ENCODE data around the gene NPAS1.
A peak's percentile ranks its signal among the peaks of the same experiment; 100 is the strongest.
"Not testable (repeated sequence)": the region's sequence is repeated elsewhere in the genome, so short reads cannot be mapped to it uniquely, and the experiment has no call there.

The NPAS1 gene

GRCh38 chr19:47044946-47045866 is 25.6 kb downstream of the NPAS1 start:
- no peak for DNase-seq (ENCODE audit: extremely low read depth in 1 of 2, low read depth in 1 of 2)

DNA sequence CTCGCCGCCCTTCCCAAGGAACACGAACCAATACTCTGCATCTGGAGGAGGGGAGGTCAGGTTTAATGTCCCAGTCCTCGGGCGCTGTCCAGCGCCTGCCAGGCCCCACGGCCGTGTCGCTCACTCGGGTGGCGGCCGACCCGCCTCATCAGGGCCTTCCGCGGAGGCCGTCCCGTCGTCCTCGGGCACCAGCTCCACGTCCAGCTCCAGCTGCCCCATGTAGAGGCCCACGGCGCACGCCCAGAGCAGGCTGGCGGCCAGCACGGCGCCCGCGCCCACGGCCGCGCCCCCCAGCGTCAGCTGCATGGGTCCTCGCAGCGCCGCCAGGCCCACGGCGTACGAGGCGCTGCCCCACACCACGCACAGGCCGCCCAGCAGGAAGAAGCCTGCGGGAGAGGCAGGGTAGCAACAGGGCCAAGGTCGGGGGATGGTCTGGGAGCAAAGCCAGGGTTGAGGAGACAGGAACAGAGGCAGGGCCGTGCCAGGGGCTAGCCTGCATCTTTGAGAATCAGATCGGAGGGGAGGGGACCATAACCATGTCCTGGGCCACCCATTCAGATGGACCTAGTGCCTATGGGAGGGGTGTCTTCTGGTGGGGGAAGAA is 26.3 kb downstream of the NPAS1 start:
- no peak for DNase-seq (ENCODE audit: extremely low read depth in 1 of 2, low read depth in 1 of 2)

GRCh38 chr19:47047272-47047762 is 27.7 kb downstream of the NPAS1 start:
- no peak for DNase-seq (ENCODE audit: extremely low read depth in 1 of 2, low read depth in 1 of 2)

DNA sequence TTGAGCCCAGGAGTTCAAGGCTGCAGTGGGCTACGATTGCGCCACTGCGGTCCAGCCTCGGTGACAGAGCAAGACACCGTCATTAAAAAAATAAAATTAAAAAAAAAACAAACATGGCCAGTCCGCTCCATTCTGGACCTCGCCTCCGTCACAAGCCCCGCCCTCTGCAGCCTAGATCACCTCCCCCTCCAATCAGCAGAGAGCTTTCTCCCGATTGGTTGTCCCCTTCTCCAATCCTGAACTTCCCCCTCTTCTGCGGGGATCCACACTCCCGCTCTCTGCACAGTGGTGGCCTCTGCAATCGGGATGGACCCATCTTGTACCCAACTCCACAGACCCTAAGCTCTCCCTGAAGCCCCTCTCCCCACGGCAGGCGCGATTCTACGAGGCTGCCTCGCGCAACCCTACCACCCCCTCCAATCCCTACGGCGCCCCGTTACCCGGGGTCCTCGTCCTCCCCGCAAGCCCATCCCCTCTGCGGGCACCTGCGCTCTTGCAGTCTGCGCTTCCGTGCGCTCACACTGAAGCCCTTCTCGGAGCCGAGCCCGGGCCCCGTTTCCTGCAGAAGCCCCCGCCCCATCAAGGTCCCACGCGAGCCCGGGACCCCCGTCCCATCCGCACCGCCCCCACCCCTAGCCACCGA is 28.2 kb downstream of the NPAS1 start:
- peak in 1 of 2 donors; percentile 26 for DNase-seq (ENCODE audit: extremely low read depth in 1 of 2, low read depth in 1 of 2)

GRCh38 chr19:47049307-47049700 is 29.7 kb downstream of the NPAS1 start:
- DNase-seq (ENCODE audit: extremely low read depth in 1 of 2, low read depth in 1 of 2) = no peak

GRCh38 chr19:47050562-47050961 is 30.9 kb downstream of the NPAS1 start:
- DNase-seq (ENCODE audit: extremely low read depth in 1 of 2, low read depth in 1 of 2) = not testable (repeated sequence)

- DNase-seq (ENCODE audit: extremely low read depth in 1 of 2, low read depth in 1 of 2) = no peak
Measured at GRCh38 chr19:47056411-47056810, 36.8 kb downstream of the NPAS1 start.

- no peak for DNase-seq (ENCODE audit: extremely low read depth in 1 of 2, low read depth in 1 of 2)
Measured at GRCh38 chr19:47057328-47057727, 37.7 kb downstream of the NPAS1 start.

GRCh38 chr19:47058621-47059022 is 39.0 kb downstream of the NPAS1 start:
- DNase-seq (ENCODE audit: extremely low read depth in 1 of 2, low read depth in 1 of 2) = no peak

DNA sequence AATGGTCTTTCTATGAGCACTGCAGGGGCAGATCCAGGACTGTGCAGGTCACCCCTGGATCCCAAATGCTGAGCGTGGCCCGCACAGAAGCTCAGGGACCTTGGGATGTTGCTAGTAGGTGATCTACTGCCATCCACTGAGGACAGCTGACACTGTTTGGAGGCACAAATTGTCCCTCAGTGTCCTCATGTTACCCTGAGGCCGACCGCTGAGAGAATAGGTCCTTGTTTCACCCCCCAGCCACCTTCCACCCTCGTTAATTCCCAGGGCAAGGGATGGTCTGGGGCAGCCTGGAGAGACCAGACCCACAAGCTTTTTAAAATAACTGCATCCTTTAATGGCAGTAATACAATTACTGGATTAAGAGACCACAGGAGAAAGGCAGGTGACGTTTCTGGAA is 44.2 kb downstream of the NPAS1 start:
- DNase-seq (ENCODE audit: extremely low read depth in 1 of 2, low read depth in 1 of 2) = no peak

DNA sequence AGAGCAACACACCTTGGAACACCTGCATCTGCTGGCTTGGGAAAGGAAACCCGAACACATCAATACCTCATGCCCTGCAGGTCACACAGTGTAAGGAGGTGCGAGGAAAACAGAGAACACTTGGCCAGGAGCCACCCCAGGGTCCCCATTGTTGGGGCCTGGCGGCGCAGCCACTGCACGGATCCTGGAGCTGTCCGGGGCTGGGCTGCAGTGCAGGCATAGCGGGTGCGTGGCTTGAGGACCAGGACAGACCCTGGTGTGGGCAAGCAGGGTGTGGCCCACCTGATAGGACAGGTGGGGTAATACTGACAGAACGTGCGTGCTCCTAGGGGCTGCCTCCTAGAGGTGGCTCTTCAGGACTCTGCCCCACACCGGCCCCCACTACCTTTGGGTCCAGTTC is 45.6 kb downstream of the NPAS1 start:
- DNase-seq (ENCODE audit: extremely low read depth in 1 of 2, low read depth in 1 of 2) = no peak

GRCh38 chr19:47066376-47067214 is 47.0 kb downstream of the NPAS1 start:
- DNase-seq (ENCODE audit: extremely low read depth in 1 of 2, low read depth in 1 of 2) = no peak

GRCh38 chr19:47067215-47067847 is 47.7 kb downstream of the NPAS1 start:
- no peak for DNase-seq (ENCODE audit: extremely low read depth in 1 of 2, low read depth in 1 of 2)

- no peak for DNase-seq (ENCODE audit: extremely low read depth in 1 of 2, low read depth in 1 of 2)
Measured at GRCh38 chr19:47068246-47068645, 48.6 kb downstream of the NPAS1 start.

DNA sequence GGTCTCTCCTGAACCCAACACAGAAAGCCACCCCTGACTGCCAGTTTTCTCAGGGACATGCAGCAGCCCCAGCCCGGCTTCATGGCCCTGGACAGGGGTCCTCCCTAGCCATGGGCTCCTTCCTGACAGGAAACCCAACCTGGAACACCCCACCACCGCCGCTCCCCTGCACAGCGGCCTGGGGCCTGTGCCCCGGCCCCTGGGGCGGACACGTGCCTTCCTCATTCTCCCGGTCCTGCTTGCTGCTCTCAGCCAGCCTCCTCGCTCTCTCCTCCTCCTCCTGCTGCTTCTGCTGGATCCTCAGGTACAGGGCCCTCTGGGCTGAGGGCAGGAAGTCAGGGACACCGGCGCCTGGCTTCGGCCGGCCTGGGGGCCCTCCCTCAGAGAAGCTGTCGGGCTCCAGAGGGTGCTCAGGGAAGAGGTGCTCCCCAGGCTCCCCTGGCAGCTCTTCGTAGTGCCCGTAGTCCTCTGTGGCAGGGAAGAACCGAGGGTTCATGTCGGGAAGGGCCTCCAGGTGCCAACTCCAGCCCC is 49.3 kb downstream of the NPAS1 start:
- DNase-seq (ENCODE audit: extremely low read depth in 1 of 2, low read depth in 1 of 2) = no peak

GRCh38 chr19:47069795-47070194 is 50.2 kb downstream of the NPAS1 start:
- DNase-seq (ENCODE audit: extremely low read depth in 1 of 2, low read depth in 1 of 2) = no peak

- DNase-seq (ENCODE audit: extremely low read depth in 1 of 2, low read depth in 1 of 2) = no peak
Measured at GRCh38 chr19:47070756-47071155, 51.1 kb downstream of the NPAS1 start.

- no peak for DNase-seq (ENCODE audit: extremely low read depth in 1 of 2, low read depth in 1 of 2)
Measured at GRCh38 chr19:47071731-47072130, 52.1 kb downstream of the NPAS1 start.

- DNase-seq (ENCODE audit: extremely low read depth in 1 of 2, low read depth in 1 of 2) = no peak
Measured at GRCh38 chr19:47072323-47072722, 52.7 kb downstream of the NPAS1 start.

DNA sequence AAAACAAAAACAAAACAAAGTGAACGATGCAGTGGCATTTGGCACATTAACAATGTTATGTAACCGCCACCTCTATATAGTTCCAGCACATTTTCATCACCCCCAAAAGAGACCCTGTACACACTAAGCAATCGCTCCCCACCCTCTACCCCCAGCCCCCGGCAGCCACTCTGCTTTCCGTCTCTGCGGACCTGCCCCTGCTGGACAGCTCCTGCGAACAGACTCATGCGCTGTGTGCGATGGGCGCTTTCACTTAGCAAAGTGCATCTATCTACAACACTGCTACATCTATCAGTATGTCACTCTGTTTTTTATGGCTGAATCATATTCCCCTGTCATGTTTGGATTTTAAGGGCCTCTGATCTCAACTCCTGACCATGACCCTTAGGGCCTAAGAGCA is 53.9 kb downstream of the NPAS1 start:
- no peak for DNase-seq (ENCODE audit: extremely low read depth in 1 of 2, low read depth in 1 of 2)

Measured in activated CD8-positive, alpha-beta memory T cell treated with anti-CD3 and anti-CD28 coated beads for 1 hour (primary cell).